Tibial nerve (tissue), 4 donors: ENCODE data around the gene PACSIN2. TPM values are rescaled to one million over a fixed set of nuclear protein-coding genes. Genes with fewer than 3 reads are reported as not detected.

Source experiments
- DNase-seq, 2 donors: peaks; one replicate each; pipeline ENCODE4 v3.0.0-alpha.2; 2019; ENCODE audit warnings: low spot score in 2 of 2
- H3K27ac ChIP-seq, 4 donors: fragments of 200-600 bp; sonication (generic) in 3 of 4; one replicate each; pipeline ENCODE4 v1.5.1; 2017 to 2019; ENCODE audit warnings: mild to moderate bottlenecking in 1 of 4
- H3K27me3 ChIP-seq, 2 donors: fragments of 200-600 bp; sonication (generic) in 1 of 2; one replicate each; pipeline versions ENCODE4 v1.5.1 to v1.6.0; 2017 to 2019
- H3K36me3 ChIP-seq, 3 donors: fragments of 200-600 bp; sonication (generic); one replicate each; pipeline ENCODE4 v1.5.1; 2018 to 2019
- H3K4me1 ChIP-seq, 4 donors: fragments of 200-600 bp; sonication (generic) in 3 of 4; one replicate each; pipeline ENCODE4 v1.5.1; 2017 to 2019
- H3K4me3 ChIP-seq, 4 donors: fragments of 200-600 bp; sonication (generic) in 3 of 4; one replicate each; pipeline ENCODE4 v1.5.1; 2017 to 2019; ENCODE audit warnings: mild to moderate bottlenecking in 1 of 4, moderate library complexity in 1 of 4
- H3K9me3 ChIP-seq, 4 donors: fragments of 200-600 bp; sonication (generic) in 3 of 4; one replicate each; pipeline ENCODE4 v1.5.1; 2017 to 2019
- CTCF ChIP-seq, 5 experiments: fragments of 200-600 bp in 3 of 5; fragments of 450-650 bp in 2 of 5; sonication (generic) in 3 of 5; IDR thresholded peaks; one replicate each; pipeline ENCODE4 v1.5.1; 2016 to 2019; ENCODE audit warnings: antibody characterized with exemption in 5 of 5, mild to moderate bottlenecking in 3 of 5, moderate library complexity in 2 of 5
- EP300 ChIP-seq, 2 donors: sonication (generic); formaldehyde crosslinking; IDR thresholded peaks; one replicate each; pipeline ENCODE4 v1.6.1; 2017; ENCODE audit warnings: antibody characterized with exemption in 2 of 2, mild to moderate bottlenecking in 1 of 2
- POLR2A ChIP-seq, 2 donors: fragments of 450-650 bp; IDR thresholded peaks; one replicate each; pipeline ENCODE4 v1.6.1; 2017; ENCODE audit warnings: antibody characterized with exemption in 2 of 2, mild to moderate bottlenecking in 2 of 2, moderate library complexity in 2 of 2
- WGBS, 2 donors: methylation state at CpG; one replicate each; pipeline ENCODE4 v1.1.5; 2018; 5-methylcytosine and 5-hydroxymethylcytosine counted together
- total RNA-seq, 4 donors: library from RNA; depleted of rRNA; stranded (reverse); fragments of >200 nt; gene quantifications; one replicate each; pipeline ENCODE4 v1.1.0, GENCODE V29; 2016

Gene PACSIN2
- total RNA-seq, 4 donors from 2014 or later = 45.9 to 78.2 (median 59.0) TPM

- Histone ChIP-seq H3K4me1 (peaks cover 0 to 77% (median 40%) of the 10 kb centered on the region in 4 donors), H3K36me3 (no peaks in the 10 kb centered on the region), H3K4me3 (no peak overlapping the region), H3K27me3 (no peaks in the 10 kb centered on the region), H3K27ac (peak overlapping the region in 1 of 4 donors; percentile 37), H3K9me3 (no peaks in the 10 kb centered on the region)
- no peak for DNase-seq
- TF ChIP-seq CTCF (IDR thresholded peaks at IDR 0.05) (no peak), EP300 (IDR thresholded peaks at IDR 0.05) (no peak), POLR2A (IDR thresholded peaks at IDR 0.05) (no peak)
- WGBS, 2 donors = 63 to 76% methylated on average over 5 of the region's 5 CpGs
Observed at GRCh38 chr22:42991010-42991651, 23.8 kb downstream of the PACSIN2 start.

DNA sequence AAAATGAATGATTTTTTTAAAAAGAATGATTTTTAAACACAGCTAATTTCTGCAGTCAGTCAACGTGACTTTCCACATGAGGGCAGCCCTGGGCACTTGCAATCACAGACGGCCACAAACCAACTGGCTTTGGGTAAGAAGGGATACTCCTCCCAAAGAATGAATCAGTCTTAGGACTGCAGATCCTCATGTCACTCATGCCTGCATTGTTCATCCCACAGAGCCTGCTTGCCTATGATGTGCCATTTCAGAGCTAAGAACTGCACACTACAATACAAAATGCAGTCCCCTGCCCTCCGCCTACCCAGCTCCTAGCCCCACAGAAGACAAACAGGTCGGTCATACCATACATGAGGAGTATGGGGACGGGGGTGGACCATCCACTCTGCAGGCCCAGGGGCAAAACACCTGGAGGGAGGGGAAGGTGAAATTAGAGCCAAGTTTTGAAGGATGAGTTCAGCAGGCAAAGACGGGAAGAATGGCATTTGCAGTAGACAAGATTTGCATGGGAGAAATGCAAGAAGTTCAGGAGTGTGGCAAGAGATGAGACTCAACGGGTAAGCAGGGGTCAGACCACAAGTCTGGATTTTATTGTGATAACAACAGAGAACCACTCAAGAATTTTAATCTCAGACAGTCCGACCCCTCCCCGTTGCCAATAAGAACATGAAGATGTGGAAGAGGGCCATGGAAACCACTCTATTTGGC is 24.7 kb downstream of the PACSIN2 start:
- no peaks in the 10 kb centered on the region for H3K27me3 ChIP-seq
- H3K4me3 ChIP-seq = no peak overlapping the region
- no peak for DNase-seq
- H3K36me3 ChIP-seq = no peaks in the 10 kb centered on the region
- no peaks in the 10 kb centered on the region for H3K9me3 ChIP-seq
- peak overlapping the region in 1 of 4 donors; percentile 30 for H3K27ac ChIP-seq
- TF ChIP-seq POLR2A (IDR thresholded peaks at IDR 0.05) = no peak
- peak in 2 of 5 experiments; percentile 9 to 10 for TF ChIP-seq CTCF (IDR thresholded peaks at IDR 0.05)
- H3K4me1 ChIP-seq = peaks cover 0 to 75% (median 33%) of the 10 kb centered on the region in 4 donors
- WGBS, 2 donors = 44 to 56% methylated on average over 9 of the region's 9 CpGs

DNA sequence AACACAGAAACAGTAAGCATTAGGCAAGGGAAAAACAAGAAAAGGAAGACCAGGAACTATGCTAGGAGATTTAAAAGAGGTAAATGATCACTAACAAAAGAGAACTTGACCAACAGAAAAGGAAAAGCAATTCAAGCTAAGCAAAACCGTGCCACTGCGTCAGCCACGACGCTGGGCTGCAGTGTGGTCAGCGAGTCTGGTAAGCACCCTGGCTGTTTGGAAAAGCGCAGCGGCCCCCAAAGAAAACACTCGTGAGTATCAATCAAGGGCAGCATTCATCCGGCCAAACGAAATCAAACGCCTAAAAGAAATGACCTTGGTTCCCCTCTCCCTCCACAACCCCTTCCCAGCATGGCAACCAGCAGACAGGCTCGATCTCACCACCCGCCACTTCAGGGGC is 28.8 kb downstream of the PACSIN2 start:
- 54 to 63% methylated on average over 11 to 13 of the region's 13 CpGs for WGBS, 2 donors
- Histone ChIP-seq H3K4me1 (peaks cover 0 to 57% (median 10%) of the 10 kb centered on the region in 4 donors), H3K36me3 (no peaks in the 10 kb centered on the region), H3K27ac (no peak overlapping the region), H3K9me3 (no peaks in the 10 kb centered on the region), H3K4me3 (no peak overlapping the region), H3K27me3 (no peaks in the 10 kb centered on the region)
- no peak for DNase-seq
- no peak for TF ChIP-seq CTCF (IDR thresholded peaks at IDR 0.05)
- TF ChIP-seq POLR2A (IDR thresholded peaks at IDR 0.05) = no peak
- TF ChIP-seq EP300 (IDR thresholded peaks at IDR 0.05) = no peak

- no peak overlapping the region for H3K27ac ChIP-seq
- TF ChIP-seq POLR2A (IDR thresholded peaks at IDR 0.05) = no peak
- TF ChIP-seq EP300 (IDR thresholded peaks at IDR 0.05) = no peak
- H3K27me3 ChIP-seq = no peaks in the 10 kb centered on the region
- H3K36me3 ChIP-seq = no peaks in the 10 kb centered on the region
- WGBS, 2 donors = 84 to 90% methylated on average over 3 of the region's 3 CpGs
- DNase-seq = no peak
- no peaks in the 10 kb centered on the region for H3K9me3 ChIP-seq
- H3K4me1 ChIP-seq = peaks cover 0 to 51% (median 7%) of the 10 kb centered on the region in 4 donors
- H3K4me3 ChIP-seq = no peak overlapping the region
Observed at GRCh38 chr22:42985531-42985905, 29.4 kb downstream of the PACSIN2 start.

GRCh38 chr22:42984814-42985530 is 30.0 kb downstream of the PACSIN2 start:
- H3K4me3 ChIP-seq = no peak overlapping the region
- no peaks in the 10 kb centered on the region for H3K36me3 ChIP-seq
- WGBS, 2 donors = 90 to 91% methylated on average over 9 of the region's 9 CpGs
- H3K9me3 ChIP-seq = no peaks in the 10 kb centered on the region
- no peak for DNase-seq
- H3K27me3 ChIP-seq = no peaks in the 10 kb centered on the region
- H3K27ac ChIP-seq = no peak overlapping the region
- no peak for TF ChIP-seq EP300 (IDR thresholded peaks at IDR 0.05)
- TF ChIP-seq CTCF (IDR thresholded peaks at IDR 0.05) = no peak
- no peak for TF ChIP-seq POLR2A (IDR thresholded peaks at IDR 0.05)
- peaks cover 0 to 45% (median 4%) of the 10 kb centered on the region in 4 donors for H3K4me1 ChIP-seq
